GM04503 (cell line): ENCODE measurements around the gene PAN2.

Experiments
- DNase-seq: peaks from one replicate; pipeline ENCODE4 v3.0.0-alpha.2; 2012; ENCODE audit warnings: low read depth

Gene PAN2

DNA sequence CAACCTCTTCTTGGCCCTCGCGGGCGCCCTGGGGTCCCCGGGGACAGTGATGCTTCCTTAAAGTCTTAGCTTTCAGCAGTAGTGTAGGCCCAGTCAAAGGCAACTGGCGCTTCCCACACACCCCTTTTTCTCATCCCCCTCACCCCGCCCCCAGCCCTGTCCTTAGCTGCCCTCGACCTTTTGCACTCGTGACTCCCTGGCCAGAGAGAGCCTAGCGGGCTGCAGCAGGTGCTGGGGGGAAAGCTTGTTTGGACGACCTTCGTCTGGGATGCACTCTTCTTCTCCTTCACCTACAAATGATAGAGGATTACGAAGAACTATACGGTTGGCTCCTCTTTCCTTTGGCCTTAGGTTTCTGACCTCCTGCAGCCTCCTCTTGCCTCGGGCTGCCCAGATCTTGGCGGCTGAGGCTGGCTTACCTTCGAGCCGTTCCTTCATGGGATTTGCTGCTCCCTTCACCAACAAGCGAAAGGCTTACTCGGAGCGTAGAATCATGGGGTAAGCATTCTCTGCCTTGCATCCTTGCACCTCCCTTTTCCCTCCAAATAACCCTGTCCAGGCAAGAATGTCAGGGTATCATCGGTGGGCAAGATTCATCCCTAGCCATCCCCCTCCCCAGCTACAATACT lies 66.2 kb downstream of the PAN2 start:
- DNase-seq = no peak

DNA sequence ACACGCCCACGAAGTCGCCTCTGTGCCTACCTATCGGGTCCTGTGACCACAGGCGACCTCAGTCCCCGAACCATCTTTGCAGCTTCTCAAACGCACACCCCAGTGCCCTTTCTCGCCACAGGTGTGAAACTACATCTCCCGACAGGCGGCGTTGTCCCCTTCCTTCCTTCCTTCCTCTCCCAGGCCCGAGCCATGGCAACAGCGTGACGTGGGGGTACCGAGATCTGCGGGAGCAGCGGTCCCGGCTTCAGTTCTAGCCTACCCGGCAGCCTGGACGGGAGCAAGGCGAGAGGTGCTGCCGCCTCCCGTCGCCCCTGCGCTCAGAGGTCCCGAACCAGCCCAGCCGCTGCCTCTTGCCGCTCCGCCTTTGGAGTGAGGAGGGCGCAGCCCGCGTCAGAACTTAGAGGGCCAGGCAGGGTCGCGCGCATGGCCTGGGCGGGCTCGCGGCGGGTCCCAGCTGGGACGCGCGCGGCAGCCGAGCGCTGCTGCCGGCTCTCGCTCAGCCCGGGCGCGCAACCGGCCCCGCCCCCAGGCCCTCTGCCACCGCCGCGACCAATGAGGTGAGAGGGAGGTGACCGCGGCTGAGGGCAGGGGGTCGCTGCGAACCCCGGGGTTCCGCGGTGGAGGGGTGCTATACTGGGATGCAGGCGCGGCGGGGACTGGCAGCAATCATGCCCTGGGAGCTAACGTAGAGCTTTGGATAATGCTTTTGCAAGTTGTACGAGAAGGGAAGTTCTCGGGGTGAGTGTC lies 66.9 kb downstream of the PAN2 start, which contains the start of gene COQ10A:
Gene COQ10A, plus strand, starts transcription at position 250 of the 750 bp plus-strand sequence. Its CDS starts 177 bp downstream, at position 427.
- peak; percentile 37 for DNase-seq
